HG03060 (cell line): ENCODE measurements around the gene RAB37.

ENCODE experiments used
- ATAC-seq: cut with Tn5 transposase; IDR thresholded peaks from one replicate; pipeline ENCODE4 v1.9.1; 2021; ENCODE audit warnings: low read depth, moderate number of reproducible peaks; ENCODE audit not compliant: unreplicated experiment

Gene RAB37

GRCh38 chr17:74776990-74777389 is 39.9 kb downstream of the RAB37 start:
- ATAC-seq: no peak

GRCh38 chr17:74777901-74778515 is 41.0 kb downstream of the RAB37 start:
- ATAC-seq: no peak

GRCh38 chr17:74778960-74779359 is 41.9 kb downstream of the RAB37 start:
- ATAC-seq: no peak

GRCh38 chr17:74779501-74779900 is 42.4 kb downstream of the RAB37 start:
- ATAC-seq: no peak

GRCh38 chr17:74779948-74780400 is 42.9 kb downstream of the RAB37 start:
- peak; percentile 55 for ATAC-seq

- ATAC-seq: no peak
Observed at GRCh38 chr17:74780443-74781238, 43.6 kb downstream of the RAB37 start.

- no peak for ATAC-seq
Observed at GRCh38 chr17:74782571-74782970, 45.5 kb downstream of the RAB37 start.

GRCh38 chr17:74784125-74784810 is 47.2 kb downstream of the RAB37 start:
- ATAC-seq: no peak

GRCh38 chr17:74785096-74785980 is 48.3 kb downstream of the RAB37 start:
- ATAC-seq: no peak

GRCh38 chr17:74785981-74786360 is 48.9 kb downstream of the RAB37 start:
- no peak for ATAC-seq

GRCh38 chr17:74786431-74787055 is 49.5 kb downstream of the RAB37 start:
- no peak for ATAC-seq

- ATAC-seq: no peak
Observed at GRCh38 chr17:74790161-74791058, 53.4 kb downstream of the RAB37 start.

- ATAC-seq: no peak
Observed at GRCh38 chr17:74792586-74793105, 55.6 kb downstream of the RAB37 start.

- no peak for ATAC-seq
Observed at GRCh38 chr17:74795327-74796020, 58.4 kb downstream of the RAB37 start.

GRCh38 chr17:74796211-74796610 is 59.2 kb downstream of the RAB37 start:
- ATAC-seq: no peak

GRCh38 chr17:74796866-74797265 is 59.8 kb downstream of the RAB37 start:
- no peak for ATAC-seq
